ENCODE measurements around the gene L3MBTL1.
"Not testable (repeated sequence)": the region's sequence is repeated elsewhere in the genome, so short reads cannot be mapped to it uniquely, and the experiment has no call there.

Gene L3MBTL1

DNA sequence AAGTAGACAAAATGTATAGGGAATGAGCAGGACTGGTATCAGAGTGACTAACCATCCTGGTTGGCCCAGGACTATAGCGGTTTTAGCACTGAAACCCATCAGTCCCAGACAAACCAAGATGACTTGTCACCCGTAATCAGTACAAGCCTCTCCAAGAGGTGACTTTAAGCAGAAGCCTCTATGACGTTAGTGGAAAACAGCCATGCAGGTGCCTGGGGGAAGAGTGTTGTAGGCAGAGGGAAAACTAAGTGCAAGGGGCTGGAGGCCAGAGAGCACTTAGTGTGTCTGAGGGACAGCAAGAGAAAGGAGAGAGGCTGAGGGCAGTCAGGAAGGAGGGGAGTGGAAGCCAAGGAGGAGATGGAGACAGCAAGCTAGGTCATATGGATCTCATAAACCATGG is 53.5 kb downstream of the L3MBTL1 start:
- DNase-seq: no peak

GRCh38 chr20:43563429-43563828 is 55.9 kb downstream of the L3MBTL1 start:
- no peak for DNase-seq

DNA sequence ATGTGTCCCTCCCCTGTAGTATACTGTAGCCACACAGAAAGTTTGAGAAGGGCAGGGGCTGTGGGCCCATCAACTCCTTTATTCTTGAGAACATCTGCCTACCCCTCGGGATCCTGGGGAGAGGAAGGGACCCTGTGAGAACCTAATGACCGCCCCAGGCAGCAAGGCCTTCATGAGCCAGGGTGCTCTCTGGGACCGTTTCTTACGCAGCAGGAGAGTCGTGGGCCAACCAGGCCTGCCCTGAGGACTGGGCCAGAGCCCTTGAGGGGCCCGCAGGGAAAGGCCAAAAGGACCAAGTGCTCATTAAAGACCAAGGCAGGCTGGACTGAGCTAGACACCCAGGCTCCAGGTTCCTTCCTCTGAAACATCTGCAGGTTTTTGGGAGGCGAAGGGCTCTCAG is 56.5 kb downstream of the L3MBTL1 start:
- no peak for DNase-seq

- DNase-seq: no peak
Observed at GRCh38 chr20:43564455-43564854, 57.0 kb downstream of the L3MBTL1 start.

GRCh38 chr20:43564993-43565757 is 57.7 kb downstream of the L3MBTL1 start:
- DNase-seq: no peak

- no peak for DNase-seq
Observed at GRCh38 chr20:43565758-43566104, 58.2 kb downstream of the L3MBTL1 start.

DNA sequence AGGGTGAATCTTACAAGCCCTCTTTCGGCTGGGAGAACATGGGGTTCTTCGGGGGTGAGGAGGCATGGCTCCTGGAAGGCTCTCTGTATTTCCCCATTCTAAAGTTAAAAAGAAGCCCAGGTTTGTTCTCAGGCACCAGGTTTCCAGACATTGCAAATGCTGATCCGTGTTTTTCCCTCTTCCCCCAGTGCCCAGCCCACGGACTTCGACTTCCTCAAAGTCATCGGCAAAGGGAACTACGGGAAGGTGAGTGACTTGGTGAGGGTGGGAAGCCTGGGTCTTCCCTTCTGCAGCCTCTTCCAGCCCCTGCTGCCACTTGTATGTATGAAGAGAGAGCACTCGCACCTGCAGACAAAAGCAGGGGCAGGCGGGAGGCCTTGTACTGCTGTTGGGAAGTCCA is 60.0 kb downstream of the L3MBTL1 start:
- no peak for DNase-seq

DNA sequence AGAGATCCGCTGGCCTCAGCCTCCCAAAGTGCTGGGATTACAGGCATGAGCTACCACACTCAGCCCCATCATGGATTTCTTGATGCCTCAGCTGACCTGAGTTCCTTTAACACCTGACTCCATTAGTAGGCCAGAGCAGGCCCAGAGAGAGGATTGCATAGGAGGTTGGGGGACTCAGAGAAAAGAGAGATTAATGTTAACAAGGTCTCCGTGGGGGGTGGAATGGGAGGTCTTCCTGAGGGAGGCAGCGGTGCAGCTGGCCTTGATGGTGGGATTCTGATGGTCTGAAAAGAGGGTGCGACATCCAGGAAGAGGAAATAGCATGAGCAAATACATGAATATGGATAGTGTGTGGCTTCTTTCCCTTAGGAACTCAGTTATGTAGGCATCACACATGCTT is 61.2 kb downstream of the L3MBTL1 start:
- no peak for DNase-seq

- no peak for DNase-seq
Observed at GRCh38 chr20:43569282-43569681, 61.8 kb downstream of the L3MBTL1 start.

GRCh38 chr20:43570496-43570895 is 63.0 kb downstream of the L3MBTL1 start:
- DNase-seq: no peak

- no peak for DNase-seq
Observed at GRCh38 chr20:43571310-43571709, 63.8 kb downstream of the L3MBTL1 start.

GRCh38 chr20:43571771-43572170 is 64.3 kb downstream of the L3MBTL1 start:
- no peak for DNase-seq

DNA sequence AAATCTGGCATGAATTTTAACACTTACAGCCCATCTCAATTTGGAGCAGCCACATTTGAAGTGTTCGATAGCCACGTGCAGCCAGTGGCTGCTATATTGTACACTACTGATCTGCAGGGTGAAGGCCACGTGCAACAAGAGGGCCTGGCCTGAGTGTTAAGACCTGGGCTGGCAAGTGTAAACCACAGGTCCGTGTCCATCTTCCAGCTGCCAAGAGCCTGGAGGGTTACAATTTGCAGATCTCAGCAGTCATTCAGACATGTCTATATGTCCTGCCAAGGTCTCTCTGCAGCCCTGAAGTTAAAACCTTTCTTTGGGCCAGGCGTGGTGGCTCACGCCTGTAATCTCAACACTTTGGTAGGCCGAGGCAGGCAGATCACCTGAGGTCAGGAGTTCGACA is 65.4 kb downstream of the L3MBTL1 start:
- no peak for DNase-seq

DNA sequence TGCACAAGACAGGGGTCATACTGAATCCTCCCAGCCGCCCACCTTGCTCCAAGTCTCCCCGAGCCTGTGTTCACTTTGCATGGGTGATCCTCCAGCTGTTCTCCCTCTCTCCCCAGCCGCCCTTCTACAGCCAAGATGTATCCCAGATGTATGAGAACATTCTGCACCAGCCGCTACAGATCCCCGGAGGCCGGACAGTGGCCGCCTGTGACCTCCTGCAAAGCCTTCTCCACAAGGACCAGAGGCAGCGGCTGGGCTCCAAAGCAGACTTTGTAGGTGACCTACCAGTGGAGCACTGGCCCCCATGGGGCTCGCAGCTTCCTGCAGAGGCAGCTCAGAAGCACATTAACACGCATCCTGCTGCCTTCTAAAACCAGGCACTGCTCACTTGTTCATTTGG is 68.6 kb downstream of the L3MBTL1 start:
- DNase-seq: no peak

DNA sequence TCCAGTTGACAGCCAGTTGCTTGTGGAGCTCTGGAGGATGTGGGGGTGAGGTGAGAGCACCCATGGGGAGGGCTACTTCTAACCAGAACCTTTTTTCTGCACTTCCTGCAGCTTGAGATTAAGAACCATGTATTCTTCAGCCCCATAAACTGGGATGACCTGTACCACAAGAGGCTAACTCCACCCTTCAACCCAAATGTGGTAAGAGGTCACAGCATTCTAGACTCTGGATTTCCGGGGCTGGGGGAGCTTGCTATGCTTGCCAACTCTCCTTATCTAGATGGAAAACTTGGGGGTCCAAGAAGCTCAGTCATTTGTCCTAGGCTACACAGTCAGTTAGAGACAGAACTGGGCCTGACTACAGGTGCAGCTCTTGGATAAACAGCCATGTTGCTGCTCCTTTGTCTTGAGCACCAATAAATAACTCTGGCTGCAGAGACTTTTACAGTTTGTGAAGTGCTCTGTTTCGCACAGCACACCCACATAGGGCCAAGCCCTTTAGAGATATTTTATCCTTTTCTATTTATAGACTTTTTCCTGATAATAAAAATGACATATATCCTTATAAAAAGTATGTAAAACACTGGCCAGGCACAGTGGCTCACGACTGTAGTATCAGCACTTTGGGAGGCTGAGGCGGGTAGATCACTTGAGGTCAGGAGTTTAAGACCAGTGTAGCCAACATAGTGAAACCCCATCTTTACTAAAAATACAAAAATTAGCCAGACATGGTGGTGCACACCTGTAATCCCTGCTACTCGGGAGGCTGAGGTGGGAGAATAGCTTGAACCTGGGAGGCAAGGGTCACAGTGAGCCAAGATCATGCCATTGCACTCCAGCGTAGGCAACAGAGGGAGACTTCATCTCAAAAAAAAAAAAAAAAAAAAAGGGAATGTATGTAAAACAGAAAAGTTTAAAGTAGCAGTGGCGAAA is 72.6 kb downstream of the L3MBTL1 start:
- no peak for DNase-seq

GRCh38 chr20:43583133-43583864 is 75.8 kb downstream of the L3MBTL1 start:
- no peak for DNase-seq

DNA sequence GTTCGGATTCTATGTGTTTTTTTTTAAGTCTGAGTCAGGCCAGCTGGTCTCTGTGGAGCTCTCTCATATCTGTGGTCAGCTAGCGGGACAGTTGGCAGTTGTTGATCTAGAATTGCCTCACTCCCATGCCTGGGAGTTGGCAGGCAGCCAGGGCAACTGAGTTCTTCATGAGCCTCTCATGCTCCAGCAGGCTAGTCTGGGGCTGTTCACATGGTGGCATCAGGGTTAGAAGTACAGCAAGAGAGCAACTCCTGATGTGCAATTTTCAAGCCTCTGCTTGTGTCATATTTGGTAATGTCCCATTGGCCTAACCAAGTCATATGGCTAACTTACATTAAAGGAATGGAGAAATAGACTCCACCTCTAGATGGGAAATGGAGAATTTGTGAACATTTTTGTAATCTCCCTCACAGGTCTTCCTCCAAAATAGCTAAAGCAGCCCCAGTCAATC is 76.5 kb downstream of the L3MBTL1 start:
- no peak for DNase-seq

DNA sequence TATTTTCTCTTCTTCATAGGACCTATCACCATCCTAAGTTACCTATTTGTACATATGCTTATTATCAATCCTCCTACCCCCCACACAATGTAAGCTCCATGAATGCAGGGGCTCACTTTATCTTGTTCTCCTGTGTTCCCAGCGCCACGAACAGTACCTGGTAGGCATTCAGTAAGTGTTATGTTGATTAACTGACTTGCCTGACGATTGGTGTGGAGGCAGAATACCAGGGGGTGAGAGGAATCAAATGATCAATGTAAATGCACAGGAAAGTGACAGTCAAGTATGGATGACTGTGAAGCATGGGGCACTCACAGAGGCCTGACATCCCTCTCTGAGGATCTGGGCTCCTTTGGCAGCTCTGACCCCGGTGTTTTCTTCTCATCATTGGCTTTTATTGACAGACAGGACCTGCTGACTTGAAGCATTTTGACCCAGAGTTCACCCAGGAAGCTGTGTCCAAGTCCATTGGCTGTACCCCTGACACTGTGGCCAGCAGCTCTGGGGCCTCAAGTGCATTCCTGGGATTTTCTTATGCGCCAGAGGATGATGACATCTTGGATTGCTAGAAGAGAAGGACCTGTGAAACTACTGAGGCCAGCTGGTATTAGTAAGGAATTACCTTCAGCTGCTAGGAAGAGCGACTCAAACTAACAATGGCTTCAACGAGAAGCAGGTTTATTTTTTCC is 77.1 kb downstream of the L3MBTL1 start:
- DNase-seq: no peak

- no peak for DNase-seq
Observed at GRCh38 chr20:43586641-43587040, 79.1 kb downstream of the L3MBTL1 start.

DNA sequence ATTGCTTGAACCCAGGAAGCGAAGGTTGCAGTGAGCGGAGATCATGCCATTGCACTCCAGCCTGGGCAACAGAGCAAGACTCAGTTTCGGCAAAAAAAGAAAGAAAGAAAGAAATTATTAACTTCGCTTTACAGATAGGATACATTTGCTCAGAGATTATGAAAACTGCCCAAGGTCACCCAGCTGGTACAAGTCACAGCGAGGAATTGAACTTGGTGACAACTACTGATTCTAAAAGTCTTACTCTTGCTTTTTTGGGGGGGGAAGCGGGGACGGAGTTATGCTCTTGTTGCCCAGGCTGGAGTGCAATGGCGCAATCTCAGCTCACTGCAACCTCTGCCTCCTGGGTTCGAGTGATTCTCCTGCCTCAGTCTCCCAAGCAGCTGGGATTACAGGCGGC is 81.0 kb downstream of the L3MBTL1 start:
- not testable (repeated sequence) for DNase-seq

DNA sequence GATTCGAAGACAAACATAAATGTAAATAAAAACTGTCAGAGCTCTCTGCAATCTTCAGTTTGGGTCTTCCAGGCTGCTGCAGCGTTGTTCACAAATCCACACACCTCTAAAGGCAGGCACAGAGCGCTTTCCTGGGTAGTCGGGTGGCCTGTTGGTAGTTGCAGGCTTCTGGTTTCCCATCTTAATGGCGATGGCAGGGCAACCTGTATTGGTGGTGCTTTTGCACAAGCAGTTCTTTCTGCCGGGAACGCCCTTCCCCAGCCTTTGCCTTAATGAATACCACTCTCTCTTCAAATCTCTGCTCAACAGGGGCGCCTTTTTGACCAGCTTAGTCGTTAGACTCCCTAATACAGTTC is 82.5 kb downstream of the L3MBTL1 start:
- no peak for DNase-seq

- peak; percentile 85 for DNase-seq
Observed at GRCh38 chr20:43590392-43591303, 83.2 kb downstream of the L3MBTL1 start, which contains the start of gene IFT52. IFT52 (plus strand) TSS chr20:43590937; CDS start chr20:43594699, 3,762 bp downstream.
